Progenitor cell of endocrine pancreas (in vitro differentiated cells): ENCODE measurements around the gene CPNE4. TPM values are rescaled to one million over a fixed set of nuclear protein-coding genes. Genes with fewer than 3 reads are reported as not detected.

ENCODE experiments used
- DNase-seq: peaks from one replicate; pipeline ENCODE4 v3.0.0; 2021; ENCODE audit warnings: low spot score; ENCODE audit not compliant: unreplicated experiment
- H3K27ac Mint-ChIP-seq: 2 replicates; pipeline ENCODE4 v1.8.0; 2021; ENCODE audit warnings: mild to moderate bottlenecking, moderate library complexity, mixed read lengths
- H3K27me3 Mint-ChIP-seq: 2 replicates; pipeline ENCODE4 v1.8.0; 2021; ENCODE audit warnings: mixed read lengths
- H3K36me3 Mint-ChIP-seq: 2 replicates; pipeline ENCODE4 v1.8.0; 2022; ENCODE audit warnings: mixed read lengths; ENCODE audit not compliant: insufficient read depth
- H3K4me1 Mint-ChIP-seq: 2 replicates; pipeline ENCODE4 v1.8.0; 2021; ENCODE audit warnings: low read depth, mixed read lengths
- H3K4me3 Mint-ChIP-seq: 2 replicates; pipeline ENCODE4 v1.8.0; 2021; ENCODE audit warnings: low read depth, mild to moderate bottlenecking, moderate library complexity, mixed read lengths
- H3K9me3 Mint-ChIP-seq: 2 replicates; pipeline ENCODE4 v1.8.0; 2021; ENCODE audit warnings: low read depth, mixed read lengths
- total RNA-seq: library from RNA; stranded (reverse); gene quantifications from 2 replicates; pipeline ENCODE4 v1.2.1, GENCODE V29; 2021
- TF ChIP-seq, protein P1 (sequence below): fragments of 200-600 bp; sonication (generic); IDR thresholded peaks from one replicate; pipeline ENCODE4 v1.5.0; 2021; ENCODE audit warnings: antibody characterized with exemption, mild to moderate bottlenecking; ENCODE audit not compliant: unreplicated experiment

Gene CPNE4
- total RNA-seq, 1 donor from 2014 or later = 5.5 TPM

DNA sequence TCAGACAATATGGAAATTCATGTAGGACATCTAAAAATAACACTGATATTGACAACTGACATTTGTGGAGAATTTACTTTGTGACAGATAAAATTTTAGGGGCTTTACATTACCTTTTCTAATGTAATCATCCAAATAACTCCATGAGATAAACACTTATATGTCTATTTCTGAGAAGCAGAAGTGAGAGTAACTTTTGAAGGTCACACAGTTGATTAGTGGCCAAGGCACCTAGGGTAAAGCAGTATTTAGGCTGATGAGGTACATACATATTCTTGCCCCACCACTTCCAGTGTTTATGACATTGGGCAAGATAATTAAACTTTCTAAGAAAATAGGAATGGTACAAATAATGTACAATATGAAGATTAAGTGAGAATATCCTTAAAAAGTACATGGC is 248.4 kb downstream of the CPNE4 start:
- Mint-ChIP-seq H3K27ac (no peak overlapping the region), H3K36me3 (no peaks in the 10 kb centered on the region), H3K27me3 (no peaks in the 10 kb centered on the region), H3K9me3 (no peaks in the 10 kb centered on the region), H3K4me3 (no peak overlapping the region), H3K4me1 (no peaks in the 10 kb centered on the region)
- TF ChIP-seq, protein P1, sequence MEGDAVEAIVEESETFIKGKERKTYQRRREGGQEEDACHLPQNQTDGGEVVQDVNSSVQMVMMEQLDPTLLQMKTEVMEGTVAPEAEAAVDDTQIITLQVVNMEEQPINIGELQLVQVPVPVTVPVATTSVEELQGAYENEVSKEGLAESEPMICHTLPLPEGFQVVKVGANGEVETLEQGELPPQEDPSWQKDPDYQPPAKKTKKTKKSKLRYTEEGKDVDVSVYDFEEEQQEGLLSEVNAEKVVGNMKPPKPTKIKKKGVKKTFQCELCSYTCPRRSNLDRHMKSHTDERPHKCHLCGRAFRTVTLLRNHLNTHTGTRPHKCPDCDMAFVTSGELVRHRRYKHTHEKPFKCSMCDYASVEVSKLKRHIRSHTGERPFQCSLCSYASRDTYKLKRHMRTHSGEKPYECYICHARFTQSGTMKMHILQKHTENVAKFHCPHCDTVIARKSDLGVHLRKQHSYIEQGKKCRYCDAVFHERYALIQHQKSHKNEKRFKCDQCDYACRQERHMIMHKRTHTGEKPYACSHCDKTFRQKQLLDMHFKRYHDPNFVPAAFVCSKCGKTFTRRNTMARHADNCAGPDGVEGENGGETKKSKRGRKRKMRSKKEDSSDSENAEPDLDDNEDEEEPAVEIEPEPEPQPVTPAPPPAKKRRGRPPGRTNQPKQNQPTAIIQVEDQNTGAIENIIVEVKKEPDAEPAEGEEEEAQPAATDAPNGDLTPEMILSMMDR = no peak
- no peak for DNase-seq

DNA sequence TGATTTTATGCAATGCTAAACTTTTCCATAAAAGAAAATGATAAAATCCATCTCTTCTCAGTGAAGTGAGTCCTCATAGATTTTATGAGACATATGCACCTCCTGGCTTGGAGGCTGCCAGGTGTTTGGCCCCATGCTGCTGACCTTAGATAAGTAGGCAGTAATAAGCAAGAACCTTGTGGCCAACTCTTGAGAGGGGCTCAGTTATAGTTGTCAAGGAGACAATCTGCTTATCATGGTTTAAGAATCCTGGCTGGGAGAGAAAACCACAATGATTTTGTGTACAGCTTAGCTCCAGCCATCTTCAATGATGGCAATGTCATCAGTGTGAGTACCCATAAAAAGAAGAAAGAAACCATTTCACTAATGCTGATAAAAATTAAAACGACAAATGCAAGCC is 252.1 kb downstream of the CPNE4 start:
- no peak for DNase-seq
- H3K27ac Mint-ChIP-seq = no peak overlapping the region
- no peaks in the 10 kb centered on the region for H3K36me3 Mint-ChIP-seq
- TF ChIP-seq, protein P1 = no peak
- no peak overlapping the region for H3K4me3 Mint-ChIP-seq
- H3K27me3 Mint-ChIP-seq = no peaks in the 10 kb centered on the region
- no peaks in the 10 kb centered on the region for H3K4me1 Mint-ChIP-seq
- peaks cover 8% of the 10 kb centered on the region for H3K9me3 Mint-ChIP-seq

DNA sequence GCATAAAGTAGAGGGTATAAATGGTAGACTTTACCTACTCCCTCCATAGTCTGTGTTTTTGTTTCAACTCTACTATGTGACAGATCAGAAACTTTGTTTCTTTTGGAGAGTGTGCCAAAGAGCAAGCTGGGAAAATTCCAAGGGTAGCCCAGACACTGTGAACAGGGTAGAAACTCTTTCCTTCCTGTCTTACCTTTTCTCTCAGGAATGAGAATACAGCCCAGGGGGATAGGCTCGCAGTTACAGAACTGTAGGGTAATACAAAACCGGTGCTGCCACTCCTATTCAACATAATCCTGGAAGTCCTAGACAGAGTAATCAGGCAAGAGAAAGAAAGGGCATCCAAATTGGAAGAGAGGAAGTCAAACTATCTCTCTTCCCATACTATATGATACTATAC is 256.3 kb downstream of the CPNE4 start:
- H3K27me3 Mint-ChIP-seq = no peaks in the 10 kb centered on the region
- H3K36me3 Mint-ChIP-seq = peaks cover 1% of the 10 kb centered on the region
- TF ChIP-seq, protein P1 = no peak
- peaks cover 16% of the 10 kb centered on the region for H3K9me3 Mint-ChIP-seq
- DNase-seq = no peak
- no peak overlapping the region for H3K4me3 Mint-ChIP-seq
- no peaks in the 10 kb centered on the region for H3K4me1 Mint-ChIP-seq
- no peak overlapping the region for H3K27ac Mint-ChIP-seq

DNA sequence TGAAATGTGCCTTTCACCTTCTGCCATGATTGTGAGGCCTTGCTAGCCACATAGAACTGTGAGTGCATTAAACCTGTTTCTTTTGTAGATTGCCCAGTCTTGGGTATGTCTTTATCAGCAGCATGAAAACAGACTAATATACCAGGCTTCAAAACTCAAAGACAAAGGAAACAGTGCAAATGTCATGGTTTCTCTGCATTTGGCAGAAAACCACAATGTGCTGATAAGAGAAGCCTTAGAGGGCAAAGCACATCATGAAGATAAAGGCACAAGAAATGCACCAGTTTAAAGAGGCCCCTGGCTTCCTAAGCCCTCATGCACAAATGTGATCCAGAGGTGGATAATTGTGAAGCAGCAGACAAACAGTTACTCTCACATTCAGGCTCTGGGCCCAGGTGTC is 259.2 kb downstream of the CPNE4 start:
- DNase-seq = no peak
- Mint-ChIP-seq H3K4me3 (no peak overlapping the region), H3K27ac (no peak overlapping the region), H3K9me3 (peaks cover 16% of the 10 kb centered on the region), H3K4me1 (no peaks in the 10 kb centered on the region), H3K27me3 (no peaks in the 10 kb centered on the region), H3K36me3 (peaks cover 1% of the 10 kb centered on the region)
- TF ChIP-seq, protein P1 = no peak

DNA sequence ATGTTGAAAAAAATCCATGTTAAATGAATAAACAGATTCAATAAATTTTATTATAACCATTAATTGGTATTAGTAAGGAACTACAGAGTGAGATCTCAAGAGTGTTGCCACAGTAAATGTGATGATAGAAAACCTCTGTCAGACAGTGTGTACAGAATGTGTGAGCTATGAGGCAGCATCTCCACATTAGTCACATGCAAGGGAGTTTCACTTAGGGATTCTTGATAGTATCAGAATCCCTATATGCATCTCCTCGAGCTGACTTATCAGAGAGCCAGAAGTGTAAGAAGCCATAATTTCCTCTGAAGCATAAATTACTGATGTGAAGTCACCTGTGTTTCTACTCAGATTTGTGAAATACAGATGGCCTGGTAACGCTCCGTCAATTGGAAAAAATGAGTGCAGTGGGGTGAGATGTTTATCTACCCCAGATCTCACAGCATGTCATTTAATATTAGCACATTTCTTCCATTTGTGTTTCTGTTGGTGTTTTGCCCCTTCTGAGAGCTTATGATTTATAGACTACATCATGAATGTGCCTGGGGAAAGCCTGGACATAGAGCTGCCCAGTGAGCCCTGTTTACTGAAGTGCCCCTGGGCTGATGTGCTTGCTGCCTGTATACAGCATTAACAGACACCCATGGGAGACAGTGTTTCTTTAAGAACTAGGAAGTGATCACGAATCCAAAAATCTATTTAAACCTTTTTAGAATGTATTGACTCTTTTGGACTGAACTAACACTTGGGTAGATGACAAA is 262.4 kb downstream of the CPNE4 start:
- no peaks in the 10 kb centered on the region for H3K4me1 Mint-ChIP-seq
- H3K27ac Mint-ChIP-seq = no peak overlapping the region
- no peak overlapping the region for H3K4me3 Mint-ChIP-seq
- H3K9me3 Mint-ChIP-seq = peaks cover 8% of the 10 kb centered on the region
- DNase-seq = no peak
- H3K27me3 Mint-ChIP-seq = no peaks in the 10 kb centered on the region
- H3K36me3 Mint-ChIP-seq = peaks cover 1% of the 10 kb centered on the region
- TF ChIP-seq, protein P1 = no peak
